ENCODE data around the gene CMTM4.
"Not testable (repeated sequence)": the region's sequence is repeated elsewhere in the genome, so short reads cannot be mapped to it uniquely, and the experiment has no call there.

CMTM4 gene

GRCh38 chr16:66588981-66589713, 107.4 kb downstream of the CMTM4 start:
- peak; percentile 75 for DNase-seq

- DNase-seq, result no peak
Measured at GRCh38 chr16:66587881-66588600, 108.5 kb downstream of the CMTM4 start.

GRCh38 chr16:66585481-66586239, 110.9 kb downstream of the CMTM4 start:
- DNase-seq, result no peak

- DNase-seq, result no peak
Measured at GRCh38 chr16:66581246-66581952, 115.1 kb downstream of the CMTM4 start.

- DNase-seq, result no peak
Measured at GRCh38 chr16:66580605-66581209, 115.8 kb downstream of the CMTM4 start.

- DNase-seq, result no peak
Measured at GRCh38 chr16:66578651-66579531, 117.7 kb downstream of the CMTM4 start, which contains the start of gene CMTM2. TSS of gene CMTM2 (plus strand) at chr16:66579463. CDS start at chr16:66579608, 145 bp downstream.

GRCh38 chr16:66576296-66576695, 120.2 kb downstream of the CMTM4 start:
- DNase-seq, result no peak

- no peak for DNase-seq
Measured at GRCh38 chr16:66575060-66575459, 121.5 kb downstream of the CMTM4 start.

- no peak for DNase-seq
Measured at GRCh38 chr16:66574531-66574930, 122.0 kb downstream of the CMTM4 start.

GRCh38 chr16:66574081-66574480, 122.5 kb downstream of the CMTM4 start:
- no peak for DNase-seq

GRCh38 chr16:66572356-66572755, 124.2 kb downstream of the CMTM4 start:
- DNase-seq, result no peak

- DNase-seq, result no peak
Measured at GRCh38 chr16:66569827-66570405, 126.6 kb downstream of the CMTM4 start.

- no peak for DNase-seq
Measured at GRCh38 chr16:66569131-66569530, 127.4 kb downstream of the CMTM4 start.

- no peak for DNase-seq
Measured at GRCh38 chr16:66568355-66568754, 128.2 kb downstream of the CMTM4 start.

- DNase-seq, result not testable (repeated sequence)
Measured at GRCh38 chr16:66567270-66567669, 129.3 kb downstream of the CMTM4 start.

GRCh38 chr16:66566051-66566901, 130.3 kb downstream of the CMTM4 start, which contains the start of gene CMTM1:
TSS of gene CMTM1 (plus strand) at chr16:66566439. CDS start at chr16:66566514, 75 bp downstream.
- no peak for DNase-seq
